ENCODE measurements around the gene F3. TPM values are rescaled to one million over a fixed set of nuclear protein-coding genes. Genes with fewer than 3 reads are reported as not detected.

F3 gene
- total RNA-seq, 1 experiment from 2014 or later: 21.9 TPM

DNA sequence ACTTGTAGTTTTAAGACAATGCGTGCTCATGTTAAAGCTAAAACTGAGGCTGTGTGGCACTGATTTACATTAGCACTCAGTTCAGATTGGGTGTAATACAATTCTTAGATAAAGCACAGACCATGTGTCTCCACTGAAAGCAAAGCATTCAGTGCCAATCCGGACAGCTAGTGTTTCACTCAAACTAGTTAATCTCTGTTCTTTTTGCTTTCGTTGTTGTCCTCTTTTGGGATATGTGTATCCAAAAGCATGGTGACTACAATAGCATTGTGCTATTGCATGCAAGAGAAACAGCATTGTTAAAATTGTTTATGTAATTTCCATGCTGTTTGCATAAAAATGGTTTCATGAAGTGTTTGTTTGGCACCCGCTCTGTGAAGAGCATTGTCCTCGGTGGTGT is 54.6 kb downstream of the F3 start:
- no peak overlapping the region for H3K4me3 ChIP-seq (ENCODE audit: insufficient read depth, low read depth, low read length)
- H3K27me3 ChIP-seq (ENCODE audit: control insufficient read depth, insufficient read depth, low read length): no peaks in the 10 kb centered on the region
- H3K36me3 ChIP-seq (replicated peaks; ENCODE audit: control insufficient read depth, insufficient read depth, low read length): no peaks in the 10 kb centered on the region; the same call in 1 of the 2 replicates
- DNase-seq: no peak

DNA sequence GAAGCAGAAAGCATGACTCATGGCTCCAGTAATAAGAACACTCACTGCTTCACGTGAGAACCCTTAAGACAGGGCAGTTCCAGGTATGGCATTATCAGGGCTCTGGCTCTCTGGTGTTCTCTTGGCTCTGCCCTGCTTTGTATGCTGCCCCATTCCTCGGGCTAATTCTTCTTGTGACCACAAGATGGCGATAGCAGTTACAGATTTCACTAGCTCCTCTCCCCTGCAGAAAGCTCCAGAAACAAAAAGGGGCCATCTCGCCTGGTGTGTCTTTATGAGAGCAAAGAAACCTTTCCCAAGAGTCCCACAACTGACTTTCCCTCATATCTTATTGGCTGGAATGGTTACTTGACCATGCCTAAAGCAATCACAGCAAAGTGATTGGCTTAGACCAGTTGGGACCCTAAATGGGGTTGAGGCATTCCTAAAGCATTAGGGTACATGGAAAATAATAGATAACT is 60.1 kb downstream of the F3 start:
- H3K4me3 ChIP-seq (ENCODE audit: insufficient read depth, low read depth, low read length): no peak overlapping the region
- DNase-seq: peak; percentile 44
- no peaks in the 10 kb centered on the region for H3K27me3 ChIP-seq (ENCODE audit: control insufficient read depth, insufficient read depth, low read length)
- H3K36me3 ChIP-seq (replicated peaks; ENCODE audit: control insufficient read depth, insufficient read depth, low read length): no peaks in the 10 kb centered on the region; the same call in 1 of the 2 replicates

DNA sequence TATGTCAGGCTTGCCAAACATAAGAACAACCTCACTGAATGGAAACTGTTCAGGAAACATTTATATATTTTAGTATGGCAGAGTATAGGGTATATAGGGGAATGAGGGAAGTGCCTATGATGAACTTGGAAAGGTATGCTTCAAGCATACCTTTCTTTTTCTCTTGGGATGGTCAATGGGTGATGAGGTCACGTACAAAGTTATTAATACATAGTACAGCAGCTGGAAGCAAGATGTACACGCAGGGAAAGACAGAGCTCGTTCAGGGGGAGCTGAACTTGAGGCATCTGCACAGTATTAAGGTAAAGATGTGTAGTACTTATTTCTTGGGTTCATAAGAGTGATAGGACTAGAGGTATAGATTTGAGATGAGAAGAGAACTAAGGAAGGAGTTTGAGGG is 61.9 kb downstream of the F3 start:
- H3K36me3 ChIP-seq (replicated peaks; ENCODE audit: control insufficient read depth, insufficient read depth, low read length): no peaks in the 10 kb centered on the region; the same call in 1 of the 2 replicates
- no peak overlapping the region for H3K4me3 ChIP-seq (ENCODE audit: insufficient read depth, low read depth, low read length)
- DNase-seq: no peak
- H3K27me3 ChIP-seq (ENCODE audit: control insufficient read depth, insufficient read depth, low read length): no peaks in the 10 kb centered on the region

Other genes with a start within 250 kb of the F3 start
- 32.1 and 34.5 TPM in 2 replicates for gene ABCD3, start 123.4 kb downstream of the F3 start, total RNA-seq (2014; rRNA removed; shearing (Covaris generic))